Right lobe of liver (tissue), 6 donors: ENCODE measurements around the gene PMS1. TPM values are rescaled to one million over a fixed set of nuclear protein-coding genes. Genes with fewer than 3 reads are reported as not detected.
"Not testable (repeated sequence)": the region's sequence is repeated elsewhere in the genome, so short reads cannot be mapped to it uniquely, and the experiment has no call there.

Experiments used
- ATAC-seq, 4 donors: fragments of 200-7000 bp; cut with Tn5 transposase; one replicate each; pipeline ENCODE4 v1.9.1; 2020; ENCODE audit warnings: mild to moderate bottlenecking in 4 of 4, moderate library complexity in 4 of 4
- DNase-seq, 3 donors: peaks; one replicate each; pipeline ENCODE4 v3.0.0-alpha.2; 2020
- H3K27ac ChIP-seq, 3 donors: fragments of 200-600 bp; one replicate each; pipeline ENCODE4 v1.8.0; 2022
- H3K27me3 ChIP-seq, 2 donors: fragments of 200-600 bp; one replicate each; pipeline ENCODE4 v1.8.0; 2022
- H3K36me3 ChIP-seq, 4 donors: fragments of 200-600 bp; sonication (generic) in 1 of 4; one replicate each; pipeline versions ENCODE4 v1.5.1 to v1.8.0; 2017 to 2022; ENCODE audit warnings: control low read depth in 1 of 4
- H3K4me1 ChIP-seq, 4 donors: fragments of 200-600 bp; sonication (generic) in 1 of 4; one replicate each; pipeline versions ENCODE4 v1.5.1 to v1.8.0; 2017 to 2022; ENCODE audit warnings: control low read depth in 1 of 4
- H3K4me3 ChIP-seq, 3 donors: fragments of 200-600 bp; one replicate each; pipeline ENCODE4 v1.8.0; 2022
- H3K9me3 ChIP-seq, 4 donors: fragments of 200-600 bp; sonication (generic) in 1 of 4; one replicate each; pipeline versions ENCODE4 v1.5.1 to v1.8.0; 2017 to 2022; ENCODE audit warnings: control low read depth in 1 of 4
- CTCF ChIP-seq, 4 donors: fragments of 200-600 bp in 3 of 4; fragments of 450-650 bp in 1 of 4; IDR thresholded peaks; one replicate each; pipeline versions ENCODE4 v1.5.1 to v1.8.0; 2016 to 2022; ENCODE audit warnings: antibody characterized with exemption in 4 of 4, mild to moderate bottlenecking in 2 of 4
- POLR2A ChIP-seq: fragments of 450-650 bp; IDR thresholded peaks from one replicate; pipeline ENCODE4 v1.6.1; 2017; ENCODE audit warnings: antibody characterized with exemption, mild to moderate bottlenecking
- WGBS: methylation state at CpG from one replicate; pipeline ENCODE4 v1.1.6; 2018; ENCODE audit warnings: low coverage, low lambda C conversion rate; ENCODE audit not compliant: insufficient coverage; ENCODE audit errors: missing lambda C conversion rate; 5-methylcytosine and 5-hydroxymethylcytosine counted together
- intact Hi-C, 2 donors: fragments of 100-400 bp; cut with DNase I; formaldehyde crosslinking; loops; one replicate each; pipeline versions ENCODE4 v1.11.2 to v1.14.1; 2022
- total RNA-seq, 6 experiments: library from RNA; depleted of rRNA in 2 of 6; stranded (reverse); fragments of >200 nt in 2 of 6; fragmentation: NEBNext Ultra II Directional in 3 of 6; extraction: Animal tissue kit (Norgen Biotek cat#: 25700) in 3 of 6; gene quantifications; one replicate each; pipeline versions ENCODE4 v1.1.0 to v1.2.4, GENCODE V29; 2016 to 2023
- donor health status: DM: no; HTN: yes; CAD: no.
- donor health status: DM: no; HTN: no; CAD: no.
- donor health status: DM: no; HTN: no; CAD: no.
- donor health status: DM: no; HTN: yes; CAD: no.
- donor health status: DM: no; HTN: yes; CAD: no.

PMS1 gene
- total RNA-seq, 6 experiments from 2014 or later: 8.1 to 9.5 (median 8.4) TPM

- TF ChIP-seq CTCF (IDR thresholded peaks at IDR 0.05): no peak
- TF ChIP-seq POLR2A: no peak
- H3K36me3 ChIP-seq: no peaks in the 10 kb centered on the region
- intact Hi-C loops: no loop called here
- no peak overlapping the region for H3K4me3 ChIP-seq
- DNase-seq (no peak), ATAC-seq (no peak)
- WGBS: 84% methylated on average over 3 of the region's 8 CpGs
- H3K27me3 ChIP-seq: no peaks in the 10 kb centered on the region
- no peak overlapping the region for H3K27ac ChIP-seq
- H3K9me3 ChIP-seq: no peaks in the 10 kb centered on the region
- no peaks in the 10 kb centered on the region for H3K4me1 ChIP-seq
These were observed 95.4 kb downstream of the PMS1 start for GRCh38 chr2:189879716-189880081.

GRCh38 chr2:189880429-189880828 lies 96.2 kb downstream of the PMS1 start:
- no peaks in the 10 kb centered on the region for H3K36me3 ChIP-seq
- TF ChIP-seq CTCF (IDR thresholded peaks at IDR 0.05) (no peak), POLR2A (no peak)
- DNase-seq: no peak
- H3K27me3 ChIP-seq: no peaks in the 10 kb centered on the region
- H3K9me3 ChIP-seq: no peaks in the 10 kb centered on the region
- no peak overlapping the region for H3K4me3 ChIP-seq
- 56% methylated on average over 2 of the region's 2 CpGs for WGBS
- no peak overlapping the region for H3K27ac ChIP-seq
- intact Hi-C loops: no loop called here
- no peaks in the 10 kb centered on the region for H3K4me1 ChIP-seq
- ATAC-seq: no peak

- H3K9me3 ChIP-seq: no peaks in the 10 kb centered on the region
- 73% methylated on average over 5 of the region's 5 CpGs for WGBS
- DNase-seq: no peak
- intact Hi-C loops: no loop called here
- H3K27ac ChIP-seq: no peak overlapping the region
- no peaks in the 10 kb centered on the region for H3K27me3 ChIP-seq
- no peaks in the 10 kb centered on the region for H3K36me3 ChIP-seq
- no peak overlapping the region for H3K4me3 ChIP-seq
- TF ChIP-seq CTCF (IDR thresholded peaks at IDR 0.05): no peak
- TF ChIP-seq POLR2A: no peak
- ATAC-seq: no peak
- H3K4me1 ChIP-seq: no peaks in the 10 kb centered on the region
These were observed 96.7 kb downstream of the PMS1 start for GRCh38 chr2:189880832-189881492.

- ATAC-seq: no peak
- no peaks in the 10 kb centered on the region for H3K4me1 ChIP-seq
- H3K27me3 ChIP-seq: no peaks in the 10 kb centered on the region
- no peak for DNase-seq
- TF ChIP-seq POLR2A (no peak), CTCF (IDR thresholded peaks at IDR 0.05) (no peak)
- H3K4me3 ChIP-seq: no peak overlapping the region
- intact Hi-C loops: no loop called here
- 54% methylated on average over 2 of the region's 2 CpGs for WGBS
- no peak overlapping the region for H3K27ac ChIP-seq
- H3K36me3 ChIP-seq: no peaks in the 10 kb centered on the region
- H3K9me3 ChIP-seq: no peaks in the 10 kb centered on the region
These were observed 101.1 kb downstream of the PMS1 start for GRCh38 chr2:189885368-189885767.

GRCh38 chr2:189892546-189893294 lies 108.5 kb downstream of the PMS1 start:
- 41% methylated on average over 2 of the region's 7 CpGs for WGBS

More at GRCh38 chr2:189892546-189893294, 108.5 kb downstream of the PMS1 start:
- H3K36me3 ChIP-seq, H3K4me1 ChIP-seq, H3K27ac ChIP-seq, H3K9me3 ChIP-seq, ATAC-seq, intact Hi-C loops, H3K27me3 ChIP-seq, H3K4me3 ChIP-seq, DNase-seq: not testable (repeated sequence)
